ENCODE results near the gene FILIP1.

DNA sequence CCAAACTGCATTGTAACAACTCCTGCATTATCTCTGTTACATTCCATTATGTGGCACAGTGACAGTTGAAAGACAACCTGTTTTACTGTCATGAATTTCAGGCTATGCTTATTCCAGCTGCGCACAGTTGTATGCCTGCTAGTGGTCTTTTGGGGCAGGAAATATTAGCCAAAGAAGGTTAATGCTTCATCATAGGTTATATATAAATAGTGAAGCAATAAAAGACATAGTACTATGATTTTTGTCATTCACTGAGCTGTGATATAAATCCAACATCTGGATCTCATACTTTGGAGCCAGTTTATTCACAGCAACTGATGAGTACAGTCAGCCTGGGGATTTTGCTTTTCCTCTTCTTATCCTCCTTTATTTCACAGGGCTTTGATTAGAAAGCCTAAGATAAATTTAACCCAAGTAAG, 55.6 kb downstream of the FILIP1 start:
- TF ChIP-seq, protein P1, sequence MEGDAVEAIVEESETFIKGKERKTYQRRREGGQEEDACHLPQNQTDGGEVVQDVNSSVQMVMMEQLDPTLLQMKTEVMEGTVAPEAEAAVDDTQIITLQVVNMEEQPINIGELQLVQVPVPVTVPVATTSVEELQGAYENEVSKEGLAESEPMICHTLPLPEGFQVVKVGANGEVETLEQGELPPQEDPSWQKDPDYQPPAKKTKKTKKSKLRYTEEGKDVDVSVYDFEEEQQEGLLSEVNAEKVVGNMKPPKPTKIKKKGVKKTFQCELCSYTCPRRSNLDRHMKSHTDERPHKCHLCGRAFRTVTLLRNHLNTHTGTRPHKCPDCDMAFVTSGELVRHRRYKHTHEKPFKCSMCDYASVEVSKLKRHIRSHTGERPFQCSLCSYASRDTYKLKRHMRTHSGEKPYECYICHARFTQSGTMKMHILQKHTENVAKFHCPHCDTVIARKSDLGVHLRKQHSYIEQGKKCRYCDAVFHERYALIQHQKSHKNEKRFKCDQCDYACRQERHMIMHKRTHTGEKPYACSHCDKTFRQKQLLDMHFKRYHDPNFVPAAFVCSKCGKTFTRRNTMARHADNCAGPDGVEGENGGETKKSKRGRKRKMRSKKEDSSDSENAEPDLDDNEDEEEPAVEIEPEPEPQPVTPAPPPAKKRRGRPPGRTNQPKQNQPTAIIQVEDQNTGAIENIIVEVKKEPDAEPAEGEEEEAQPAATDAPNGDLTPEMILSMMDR (IDR thresholded peaks at IDR 0.05), result no peak
- TF ChIP-seq POLR2A (IDR thresholded peaks at IDR 0.05), result no peak
